HG02870 (cell line): ENCODE data around the gene PLPPR1.
"Not testable (repeated sequence)": the region's sequence is repeated elsewhere in the genome, so short reads cannot be mapped to it uniquely, and the experiment has no call there.

Experiments used
- ATAC-seq: cut with Tn5 transposase; IDR thresholded peaks from one replicate; pipeline ENCODE4 v1.9.1; 2021; ENCODE audit warnings: mild to moderate bottlenecking, moderate library complexity; ENCODE audit not compliant: unreplicated experiment

The PLPPR1 gene

GRCh38 chr9:101119206-101119819, 90.8 kb downstream of the PLPPR1 start:
- peak; percentile 87 for ATAC-seq

- ATAC-seq = no peak
Measured at GRCh38 chr9:101121836-101122399, 93.4 kb downstream of the PLPPR1 start.

GRCh38 chr9:101126556-101126955, 98.0 kb downstream of the PLPPR1 start:
- ATAC-seq = peak; percentile 62

GRCh38 chr9:101127369-101127768, 98.8 kb downstream of the PLPPR1 start:
- not testable (repeated sequence) for ATAC-seq

GRCh38 chr9:101128623-101129022, 100.1 kb downstream of the PLPPR1 start:
- no peak for ATAC-seq

- ATAC-seq = no peak
Measured at GRCh38 chr9:101130054-101130453, 101.5 kb downstream of the PLPPR1 start.

GRCh38 chr9:101131326-101131725, 102.8 kb downstream of the PLPPR1 start:
- no peak for ATAC-seq

GRCh38 chr9:101132801-101133200, 104.3 kb downstream of the PLPPR1 start:
- ATAC-seq = no peak

- ATAC-seq = no peak
Measured at GRCh38 chr9:101138509-101138908, 110.0 kb downstream of the PLPPR1 start.

- ATAC-seq = no peak
Measured at GRCh38 chr9:101139082-101139481, 110.6 kb downstream of the PLPPR1 start.

- ATAC-seq = no peak
Measured at GRCh38 chr9:101140764-101141163, 112.2 kb downstream of the PLPPR1 start.

GRCh38 chr9:101146508-101146907, 118.0 kb downstream of the PLPPR1 start:
- no peak for ATAC-seq

GRCh38 chr9:101148344-101148743, 119.8 kb downstream of the PLPPR1 start:
- ATAC-seq = no peak

GRCh38 chr9:101158361-101158760, 129.8 kb downstream of the PLPPR1 start:
- ATAC-seq = no peak

- no peak for ATAC-seq
Measured at GRCh38 chr9:101162231-101162630, 133.7 kb downstream of the PLPPR1 start.

GRCh38 chr9:101165131-101165530, 136.6 kb downstream of the PLPPR1 start:
- ATAC-seq = no peak

GRCh38 chr9:101167490-101168134, 139.1 kb downstream of the PLPPR1 start:
- ATAC-seq = no peak

GRCh38 chr9:101172616-101173015, 144.1 kb downstream of the PLPPR1 start:
- no peak for ATAC-seq

- no peak for ATAC-seq
Measured at GRCh38 chr9:101173907-101174306, 145.4 kb downstream of the PLPPR1 start.

GRCh38 chr9:101176384-101176783, 147.9 kb downstream of the PLPPR1 start:
- no peak for ATAC-seq

- no peak for ATAC-seq
Measured at GRCh38 chr9:101184813-101185278, 156.3 kb downstream of the PLPPR1 start.

GRCh38 chr9:101191723-101192122, 163.2 kb downstream of the PLPPR1 start:
- no peak for ATAC-seq
